Fibroblast of mammary gland (primary cell): ENCODE measurements around the gene WFDC5.
A peak's percentile ranks its signal among the peaks of the same experiment; 100 is the strongest.

Experiments used
- DNase-seq: peaks from one replicate; pipeline ENCODE4 v3.0.0-alpha.2; 2010; ENCODE audit warnings: low read depth
- H3K4me3 ChIP-seq: 2 replicates; pipeline ENCODE4 v1.5.1; 2011; ENCODE audit warnings: low read depth, mild to moderate bottlenecking, low read length, moderate library complexity; ENCODE audit not compliant: control insufficient read depth
- TF ChIP-seq, protein P1 (sequence below): conservative IDR thresholded peaks from 2 replicates; pipeline ENCODE4 v1.5.1; 2011; ENCODE audit warnings: low read depth, low read length, inconsistent platforms; ENCODE audit not compliant: control insufficient read depth, insufficient read depth

Gene WFDC5

GRCh38 chr20:45105317-45105716, 9.7 kb downstream of the WFDC5 start:
- no peak for DNase-seq
- H3K4me3 ChIP-seq = no peak overlapping the region
- TF ChIP-seq, protein P1, sequence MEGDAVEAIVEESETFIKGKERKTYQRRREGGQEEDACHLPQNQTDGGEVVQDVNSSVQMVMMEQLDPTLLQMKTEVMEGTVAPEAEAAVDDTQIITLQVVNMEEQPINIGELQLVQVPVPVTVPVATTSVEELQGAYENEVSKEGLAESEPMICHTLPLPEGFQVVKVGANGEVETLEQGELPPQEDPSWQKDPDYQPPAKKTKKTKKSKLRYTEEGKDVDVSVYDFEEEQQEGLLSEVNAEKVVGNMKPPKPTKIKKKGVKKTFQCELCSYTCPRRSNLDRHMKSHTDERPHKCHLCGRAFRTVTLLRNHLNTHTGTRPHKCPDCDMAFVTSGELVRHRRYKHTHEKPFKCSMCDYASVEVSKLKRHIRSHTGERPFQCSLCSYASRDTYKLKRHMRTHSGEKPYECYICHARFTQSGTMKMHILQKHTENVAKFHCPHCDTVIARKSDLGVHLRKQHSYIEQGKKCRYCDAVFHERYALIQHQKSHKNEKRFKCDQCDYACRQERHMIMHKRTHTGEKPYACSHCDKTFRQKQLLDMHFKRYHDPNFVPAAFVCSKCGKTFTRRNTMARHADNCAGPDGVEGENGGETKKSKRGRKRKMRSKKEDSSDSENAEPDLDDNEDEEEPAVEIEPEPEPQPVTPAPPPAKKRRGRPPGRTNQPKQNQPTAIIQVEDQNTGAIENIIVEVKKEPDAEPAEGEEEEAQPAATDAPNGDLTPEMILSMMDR = no peak

DNA sequence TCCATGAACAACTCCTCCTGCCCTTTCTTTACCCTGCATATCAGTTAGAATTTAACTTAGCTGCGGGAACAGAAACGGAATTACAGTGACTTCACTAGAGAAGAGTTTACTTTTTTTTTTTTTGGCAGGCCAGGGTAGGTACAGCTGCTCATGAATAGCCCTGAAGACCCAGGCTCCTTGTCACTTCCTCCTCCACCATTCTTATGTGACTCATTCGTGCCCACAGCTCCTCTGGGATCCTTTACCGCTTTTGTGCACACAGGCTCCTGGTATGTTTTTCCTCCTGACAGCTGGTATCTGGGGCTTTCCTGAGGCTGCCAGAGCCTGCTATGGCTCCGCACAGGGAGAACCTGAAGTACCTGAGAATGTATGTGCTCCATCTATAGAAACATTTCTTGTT, 10.2 kb downstream of the WFDC5 start:
- TF ChIP-seq, protein P1 = no peak
- H3K4me3 ChIP-seq = no peak overlapping the region
- peak; percentile 79 for DNase-seq

GRCh38 chr20:45103072-45103471, 11.9 kb downstream of the WFDC5 start:
- TF ChIP-seq, protein P1 = no peak
- no peak for DNase-seq

DNA sequence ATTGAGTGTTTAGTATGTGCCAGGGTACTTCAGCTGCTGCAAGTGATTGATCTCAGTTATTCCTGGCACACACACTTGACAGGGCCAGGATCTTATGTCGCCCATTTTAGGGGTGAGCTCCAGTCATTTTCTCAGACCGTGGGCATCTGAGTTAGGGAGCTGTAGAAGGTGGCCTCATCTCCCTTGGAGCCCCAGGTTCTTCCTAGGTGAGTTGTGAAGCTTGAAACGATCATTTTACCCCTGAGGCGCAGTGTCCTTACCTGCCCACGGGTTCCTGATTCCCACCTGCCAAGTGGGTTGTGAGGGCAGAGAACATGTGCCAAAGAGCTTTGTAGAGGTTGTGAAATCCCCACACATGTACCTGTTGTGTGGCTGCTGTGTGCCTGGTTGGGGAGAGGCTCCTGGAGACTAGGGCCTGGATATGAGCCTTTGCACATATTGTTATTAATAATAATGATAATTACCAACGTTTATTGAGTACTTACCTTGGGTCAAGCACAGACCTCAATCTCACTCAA, 13.6 kb downstream of the WFDC5 start:
- TF ChIP-seq, protein P1 = no peak
- no peak overlapping the region for H3K4me3 ChIP-seq
- no peak for DNase-seq

More at GRCh38 chr20:45103072-45103471, 11.9 kb downstream of the WFDC5 start:
- H3K4me3 ChIP-seq = no peak overlapping the region

DNA sequence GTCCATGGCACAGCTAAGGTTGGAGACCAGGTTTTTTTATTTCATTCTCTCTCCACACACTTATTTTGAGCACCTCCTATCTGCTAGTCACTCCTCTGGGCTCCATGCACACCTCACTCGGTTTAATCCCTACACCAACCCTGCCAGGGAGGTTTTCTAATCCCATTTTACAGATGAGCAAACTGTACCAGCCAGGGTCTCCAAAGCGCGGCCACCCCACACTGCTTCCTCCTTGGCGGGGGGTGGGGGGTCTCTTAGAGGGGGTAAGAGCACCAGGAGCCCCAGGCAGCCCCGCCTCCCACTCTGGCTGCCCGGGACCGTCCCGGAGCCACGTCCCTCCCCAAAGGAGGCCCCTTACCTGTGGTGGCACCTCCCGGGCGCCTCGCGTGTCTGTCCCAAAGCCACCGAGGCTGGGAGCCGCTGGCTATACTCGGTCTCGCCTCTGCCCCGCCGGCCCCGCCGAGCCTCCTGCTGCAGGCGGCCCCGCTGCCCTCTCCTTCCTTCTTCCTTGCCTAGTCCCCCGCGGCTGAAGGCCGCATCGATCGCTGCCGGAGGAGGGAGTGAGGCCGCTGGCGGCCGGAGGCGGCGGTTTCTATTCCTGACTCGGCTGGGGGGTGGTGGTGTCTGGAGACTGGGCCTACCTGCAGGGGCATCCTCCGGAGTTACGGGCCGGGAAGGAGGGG, 14.3 kb downstream of the WFDC5 start, which contains the start of gene KCNS1:
TSS of gene KCNS1 (minus strand) at position 565 of the 683 bp plus-strand sequence. CDS start 1,891 bp downstream, outside the sequence.
- DNase-seq = no peak
- TF ChIP-seq, protein P1 = peak; percentile 2
- no peak within 1 kb of the TSS for H3K4me3 ChIP-seq

- no peak overlapping the region for H3K4me3 ChIP-seq
Measured at GRCh38 chr20:45098103-45098773, 16.7 kb downstream of the WFDC5 start.

More at GRCh38 chr20:45098103-45098773, 16.7 kb downstream of the WFDC5 start:
- peak; percentile 35 for DNase-seq
- TF ChIP-seq, protein P1 = no peak
